NCI-H1694 treated with DMSO at 0.1 percent for 48 hours (cell line): ENCODE results near the gene SYNPR.
A peak's percentile ranks its signal among the peaks of the same experiment; 100 is the strongest.
"Not testable (repeated sequence)": the region's sequence is repeated elsewhere in the genome, so short reads cannot be mapped to it uniquely, and the experiment has no call there.

ENCODE experiments used
- DNase-seq: peaks from one replicate; lab custom pipeline; 2025; lab: John Stamatoyannopoulos, UW

Gene SYNPR

GRCh38 chr3:63278171-63279004 lies at the start of gene SYNPR:
Gene SYNPR (plus strand): TSS chr3:63278308.
- no peak for DNase-seq

DNA sequence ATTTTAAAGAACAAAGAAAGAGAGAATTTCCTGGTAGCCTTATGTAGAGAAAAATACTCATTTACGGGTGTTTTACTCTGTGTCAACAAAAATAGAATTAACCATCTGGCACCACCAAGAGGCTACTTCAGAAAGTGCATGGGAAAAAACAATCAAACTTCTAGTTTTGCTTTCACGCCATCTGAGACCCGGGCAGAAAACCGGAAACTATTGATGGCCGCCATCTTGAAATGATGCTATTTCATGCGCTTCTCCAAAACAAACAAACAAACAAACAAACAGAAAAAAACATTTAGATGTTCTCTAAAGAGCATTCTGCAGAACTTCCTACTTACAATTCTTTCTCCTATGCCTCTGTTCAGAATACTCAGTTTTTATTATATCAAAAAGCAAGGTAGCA lies 49.4 kb upstream of the SYNPR start:
- peak; percentile 64 for DNase-seq

DNA sequence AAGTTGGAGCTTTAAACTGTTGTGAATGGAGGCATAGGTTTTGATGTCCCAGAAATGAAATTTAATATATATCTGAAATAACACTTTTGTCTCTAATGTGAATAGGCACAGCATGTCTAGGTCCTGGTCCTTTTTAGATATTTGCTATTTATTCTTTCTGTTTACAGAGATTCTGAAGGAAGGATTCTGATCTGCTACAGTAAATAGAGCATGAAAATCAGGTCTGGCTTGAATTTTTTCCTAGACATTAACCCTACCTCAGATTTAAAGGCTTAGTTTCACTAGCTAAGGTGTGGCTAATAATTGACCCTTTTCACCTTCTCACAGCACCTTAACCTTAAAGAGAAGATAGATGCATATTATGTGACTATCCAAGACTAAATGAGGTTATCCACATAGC lies 48.0 kb upstream of the SYNPR start:
- DNase-seq, result no peak

- DNase-seq, result no peak
These were observed 46.5 kb upstream of the SYNPR start for GRCh38 chr3:63231643-63232042.

DNA sequence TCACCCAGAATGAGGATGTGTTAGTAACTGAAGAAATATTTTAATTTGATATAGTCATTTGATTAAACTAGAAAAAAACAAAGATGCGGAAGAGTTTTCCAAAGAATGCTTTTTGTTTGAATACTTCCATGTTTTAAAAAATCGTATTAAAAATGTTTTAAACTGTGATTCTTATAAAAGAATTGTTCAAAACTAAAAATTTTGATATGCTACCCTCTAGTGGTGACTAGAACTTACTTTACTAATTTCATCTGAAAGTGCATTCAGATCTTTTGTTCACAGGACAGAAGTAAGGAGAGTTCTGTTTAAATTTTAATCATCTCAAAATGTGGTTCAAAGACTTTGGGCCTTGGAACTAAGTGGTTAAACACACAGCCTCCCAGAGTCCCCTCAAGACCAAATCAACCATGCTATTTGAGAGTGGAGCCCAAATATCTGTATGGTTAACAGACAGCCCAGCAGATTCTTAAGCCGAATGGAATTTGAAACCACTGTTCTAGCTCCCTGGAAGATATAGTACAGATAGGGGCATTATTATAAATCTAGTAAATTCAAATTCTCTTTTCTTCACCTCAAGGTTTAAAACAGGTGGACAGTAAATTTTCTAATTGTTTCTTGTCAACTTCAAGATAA lies 45.2 kb upstream of the SYNPR start:
- DNase-seq, result peak; percentile 7

DNA sequence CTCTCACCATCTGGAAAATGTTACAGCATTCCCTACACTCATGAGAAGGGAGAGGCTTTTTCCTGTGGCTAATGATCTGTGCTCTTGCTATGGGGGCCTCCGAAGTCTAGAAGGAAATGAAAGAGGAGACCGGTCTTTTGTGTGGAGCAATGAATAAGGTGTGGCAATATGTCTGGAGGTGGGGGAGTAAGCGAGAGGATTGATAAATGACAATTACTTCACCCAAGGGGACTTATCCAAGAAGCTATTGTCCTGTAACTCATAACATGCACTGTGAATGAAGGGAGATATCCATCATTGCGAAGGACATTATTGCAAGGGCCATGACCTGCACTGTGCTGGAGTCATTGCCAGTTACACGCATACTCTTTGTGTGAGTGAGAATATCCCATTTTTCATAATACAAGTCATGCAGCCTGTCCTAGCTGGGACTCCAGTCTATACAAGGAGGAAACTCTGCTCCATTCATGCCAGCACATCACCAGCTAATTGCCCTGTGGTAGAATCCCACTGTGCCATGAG lies 37.7 kb upstream of the SYNPR start:
- DNase-seq, result no peak

DNA sequence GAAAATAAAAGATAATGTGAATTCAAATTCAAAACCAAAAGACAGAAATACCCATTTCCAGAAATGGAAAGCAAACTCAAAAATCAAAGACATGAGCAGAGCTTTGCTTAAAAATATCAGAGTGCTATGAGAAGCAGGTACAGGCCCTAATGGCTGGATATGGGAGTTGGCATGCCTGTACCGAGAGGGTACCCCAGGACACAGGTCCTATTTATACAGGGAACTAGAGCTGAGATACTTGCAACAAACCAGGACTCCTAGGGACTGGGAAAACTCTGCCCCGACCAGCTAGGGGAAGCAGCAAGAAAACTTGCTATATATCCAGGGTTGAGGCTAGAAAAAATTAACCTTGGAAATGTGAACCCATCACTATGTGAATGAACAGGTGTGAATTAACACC lies 36.0 kb upstream of the SYNPR start:
- DNase-seq, result no peak

GRCh38 chr3:63244486-63244885 lies 33.6 kb upstream of the SYNPR start:
- no peak for DNase-seq

- peak; percentile 0 for DNase-seq
These were observed 32.3 kb upstream of the SYNPR start for GRCh38 chr3:63245726-63246241.

DNA sequence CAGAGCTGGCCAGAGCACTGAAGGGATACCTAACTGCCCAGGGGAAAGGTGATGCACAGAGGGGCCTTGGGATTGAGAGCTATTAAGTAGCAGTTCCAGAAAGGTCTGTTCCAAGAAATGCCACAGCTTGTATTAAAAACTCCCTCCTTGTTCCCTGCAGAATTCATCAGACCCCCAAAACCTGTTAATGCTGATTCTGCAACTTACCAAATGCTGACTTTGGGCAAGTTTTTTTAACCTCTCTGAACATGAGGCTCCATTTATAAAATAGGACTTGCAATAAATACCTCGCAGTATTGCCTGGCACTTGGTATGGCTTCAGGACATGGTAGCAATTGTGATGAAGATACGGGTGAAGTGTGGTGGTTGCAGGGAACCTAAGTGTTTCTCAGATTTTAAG lies 30.1 kb upstream of the SYNPR start:
- DNase-seq, result no peak

DNA sequence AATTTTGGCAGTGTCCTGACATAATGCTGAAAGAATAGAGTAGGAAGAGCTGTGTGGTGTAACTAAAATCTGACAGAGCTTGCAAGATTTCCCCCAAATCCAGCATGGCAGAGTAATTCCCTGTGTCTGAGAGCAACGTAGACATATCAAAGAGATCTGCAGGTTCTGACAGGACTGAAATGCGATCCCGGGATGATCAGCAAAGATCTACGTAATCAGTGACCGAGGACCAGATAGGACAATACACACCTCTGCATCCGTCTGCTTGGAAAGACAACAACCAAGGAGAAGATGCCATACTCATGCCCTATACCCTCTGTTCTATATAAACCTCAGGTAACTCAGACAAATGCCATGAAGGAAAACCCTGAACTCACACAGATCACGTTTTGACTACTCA lies 26.6 kb upstream of the SYNPR start:
- no peak for DNase-seq

GRCh38 chr3:63255819-63256218 lies 22.3 kb upstream of the SYNPR start:
- DNase-seq, result not testable (repeated sequence)

DNA sequence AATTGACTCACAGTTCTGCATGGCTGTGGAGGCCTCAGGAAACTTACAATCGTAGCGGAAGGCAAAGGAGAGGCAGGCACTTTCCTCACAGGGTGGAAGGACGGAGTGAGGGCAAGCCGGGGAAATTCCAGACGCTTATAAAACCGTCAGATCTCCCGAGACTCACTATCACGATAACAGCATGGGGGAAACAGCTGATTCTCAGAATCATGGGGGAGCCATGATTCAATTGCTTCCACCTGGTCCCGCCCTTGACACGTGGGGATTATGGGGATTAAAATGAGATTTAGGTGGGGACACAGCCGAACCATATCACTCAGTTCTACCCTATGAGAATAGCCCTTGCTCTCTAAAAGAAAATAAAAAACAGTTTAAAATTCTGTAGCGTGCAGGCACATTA lies 13.4 kb upstream of the SYNPR start:
- no peak for DNase-seq

DNA sequence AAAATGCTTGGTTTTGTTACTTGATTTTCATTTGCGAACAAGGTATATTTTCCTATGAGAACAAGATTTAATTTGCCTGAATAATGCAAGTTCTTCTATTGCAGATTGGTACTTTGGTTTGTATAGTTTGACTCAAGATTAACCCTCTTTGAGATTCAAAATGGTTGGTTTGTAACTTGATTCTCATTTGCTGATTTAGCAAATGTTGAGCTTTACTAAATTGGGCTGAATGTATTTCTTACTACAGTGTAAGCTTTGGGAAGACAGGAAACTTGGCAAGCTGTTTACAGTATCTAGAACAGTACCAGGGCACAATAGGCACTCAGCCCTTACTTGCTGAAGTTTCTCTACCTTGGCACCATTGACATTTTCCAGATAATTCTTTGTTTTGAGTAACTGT lies 3.7 kb upstream of the SYNPR start:
- DNase-seq, result no peak

DNA sequence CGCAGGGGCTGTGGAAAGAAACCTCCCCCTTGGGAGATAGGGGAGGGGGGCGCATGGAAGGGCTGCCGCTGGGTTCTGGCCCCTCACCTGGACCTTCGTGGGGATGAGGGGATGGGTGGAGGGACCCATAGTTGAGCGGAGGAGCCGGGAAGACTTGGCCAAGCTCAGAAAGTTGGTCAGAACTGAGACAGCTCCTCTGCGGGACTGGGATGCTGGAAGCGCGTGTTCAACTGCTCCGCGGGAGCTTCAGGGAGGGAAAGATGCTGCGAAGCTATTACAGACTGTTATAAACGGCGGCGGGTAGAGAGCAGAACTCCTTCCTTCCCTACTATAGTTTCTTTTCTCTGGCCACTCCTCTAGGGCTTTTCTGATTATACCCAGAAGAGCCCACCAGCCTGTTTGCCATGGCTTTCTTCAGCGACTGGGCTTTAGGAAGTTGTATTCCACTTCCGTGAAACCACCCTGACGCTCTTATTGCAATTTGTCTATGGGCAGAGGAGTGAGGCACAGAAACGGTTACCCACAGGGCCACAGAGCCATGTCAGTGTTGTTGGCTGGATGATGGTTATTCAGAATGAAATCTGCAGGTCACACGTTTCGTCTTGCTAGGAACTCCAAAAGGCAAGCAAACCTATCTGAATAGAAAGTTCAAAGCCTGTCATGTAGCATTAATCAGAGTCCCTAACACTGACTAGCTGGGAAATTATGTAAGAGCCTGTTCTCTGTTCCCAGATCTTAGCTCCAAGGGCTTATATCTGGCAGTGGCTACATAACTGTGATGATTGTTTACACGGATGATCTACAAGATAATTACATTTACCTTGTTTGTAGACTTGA lies 1.1 kb downstream of the SYNPR start:
- no peak for DNase-seq

DNA sequence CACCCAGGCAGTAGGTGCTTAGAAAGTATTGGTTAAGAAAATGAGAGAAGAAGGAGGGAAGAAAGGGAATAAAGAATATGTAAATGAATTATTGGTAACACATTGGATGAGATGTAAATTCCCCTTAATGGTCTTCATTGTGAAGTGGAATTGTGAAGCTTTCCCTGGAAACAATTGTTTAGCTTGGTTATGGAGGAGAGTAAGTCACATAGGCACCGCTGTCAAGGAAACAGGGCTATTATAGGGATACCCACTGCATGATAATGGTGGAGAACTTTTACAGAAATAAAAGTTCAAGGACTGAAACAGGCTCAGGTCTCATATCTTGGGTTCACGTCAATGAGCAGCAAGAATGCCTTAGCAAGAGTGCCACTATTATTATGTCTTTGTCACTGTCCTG lies 9.5 kb downstream of the SYNPR start:
- DNase-seq, result no peak

- DNase-seq, result no peak
These were observed 12.6 kb downstream of the SYNPR start for GRCh38 chr3:63290686-63291085.

- DNase-seq, result no peak
These were observed 16.2 kb downstream of the SYNPR start for GRCh38 chr3:63294332-63294731.

DNA sequence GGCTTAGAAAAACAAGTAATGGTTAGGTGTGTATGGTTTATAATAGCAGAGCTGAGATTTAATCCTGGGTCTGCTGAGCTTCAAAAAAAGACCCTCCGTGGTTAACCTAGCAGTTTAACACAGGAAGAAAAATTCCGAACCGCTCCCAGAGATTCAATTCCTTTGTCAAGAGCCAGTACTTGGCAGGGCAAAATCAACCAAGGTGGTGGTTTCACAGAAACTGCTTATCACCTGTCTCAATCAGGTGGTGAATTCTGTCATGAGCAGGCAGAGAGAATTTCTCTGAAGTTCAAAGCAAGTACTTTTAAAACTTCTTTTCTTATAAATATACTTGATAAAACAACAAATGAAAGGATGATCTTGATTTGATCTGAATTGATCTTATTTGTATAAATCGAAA lies 17.2 kb downstream of the SYNPR start:
- DNase-seq, result no peak

DNA sequence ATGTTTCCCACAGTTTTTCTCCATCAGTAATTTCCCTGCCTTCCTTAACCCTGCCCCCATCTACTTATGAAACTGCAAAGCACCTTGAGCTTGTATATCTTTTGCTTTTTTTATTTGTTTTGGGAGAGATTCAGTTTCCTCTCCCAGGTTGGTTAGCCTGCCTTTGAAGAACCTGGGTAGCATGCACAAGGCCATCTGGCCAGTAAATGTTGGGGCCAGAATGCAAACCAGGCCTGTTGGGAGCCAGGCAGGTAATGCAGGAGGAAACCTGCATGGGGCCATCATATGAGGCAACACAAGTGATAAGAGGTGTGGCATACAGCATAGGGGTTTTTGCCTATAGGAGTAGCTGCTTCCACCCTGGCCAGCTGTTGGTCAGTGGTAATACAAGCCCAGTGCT lies 17.7 kb downstream of the SYNPR start:
- DNase-seq, result no peak

- DNase-seq, result no peak
These were observed 18.1 kb downstream of the SYNPR start for GRCh38 chr3:63296249-63296648.

- no peak for DNase-seq
These were observed 25.1 kb downstream of the SYNPR start for GRCh38 chr3:63303238-63303637.
